ENCODE measurements around the gene SEMA3A.

Gene SEMA3A

DNA sequence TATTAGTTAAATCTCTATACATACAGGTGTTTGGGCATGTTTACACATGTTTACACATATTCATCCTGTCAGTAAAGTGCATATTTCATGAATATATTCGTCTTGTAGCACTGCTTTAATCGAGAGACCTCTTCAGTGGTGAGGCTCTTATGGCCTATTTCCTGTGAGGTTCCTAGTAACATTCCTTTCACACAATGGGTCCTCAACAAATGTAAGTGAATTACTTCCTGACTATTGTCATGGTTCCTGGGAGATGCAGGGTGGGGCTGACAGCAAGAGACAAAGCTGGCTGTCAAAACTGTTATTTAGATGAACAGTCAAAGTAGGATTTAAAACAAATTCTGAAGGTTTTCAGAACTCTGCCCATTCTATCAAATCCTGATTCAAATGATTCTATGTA, 12.4 kb upstream of the SEMA3A start:
- Histone ChIP-seq H3K27me3 (ENCODE audit: low read length) (no peaks in the 10 kb centered on the region), H4K20me1 (ENCODE audit: low read depth, low read length) (no peaks in the 10 kb centered on the region), H2AFZ (ENCODE audit: low read depth, low read length, severe bottlenecking) (no peak overlapping the region), H3K9me3 (ENCODE audit: insufficient read depth, low read length) (no peaks in the 10 kb centered on the region), H3K9me2 (replicated peaks; ENCODE audit: insufficient read depth, low read length) (no peaks in the 10 kb centered on the region), H3K4me3 (ENCODE audit: insufficient read depth, low read length, poor library complexity, severe bottlenecking) (no peak overlapping the region), H3K36me3 (ENCODE audit: low read length) (no peaks in the 10 kb centered on the region), H3K9ac (ENCODE audit: low read length) (no peak overlapping the region), H3K27ac (ENCODE audit: low read depth, low read length) (no peak overlapping the region), H3K4me2 (ENCODE audit: low read depth, low read length, poor library complexity, severe bottlenecking) (no peak overlapping the region), H3K79me2 (ENCODE audit: insufficient read depth, low read length) (no peaks in the 10 kb centered on the region), H3F3A (ENCODE audit: insufficient read depth) (no peaks in the 10 kb centered on the region)
- TF ChIP-seq EZH2phosphoT487 (conservative IDR thresholded peaks at IDR 0.05; ENCODE audit: low read length) = no peak
- TF ChIP-seq, protein P1, sequence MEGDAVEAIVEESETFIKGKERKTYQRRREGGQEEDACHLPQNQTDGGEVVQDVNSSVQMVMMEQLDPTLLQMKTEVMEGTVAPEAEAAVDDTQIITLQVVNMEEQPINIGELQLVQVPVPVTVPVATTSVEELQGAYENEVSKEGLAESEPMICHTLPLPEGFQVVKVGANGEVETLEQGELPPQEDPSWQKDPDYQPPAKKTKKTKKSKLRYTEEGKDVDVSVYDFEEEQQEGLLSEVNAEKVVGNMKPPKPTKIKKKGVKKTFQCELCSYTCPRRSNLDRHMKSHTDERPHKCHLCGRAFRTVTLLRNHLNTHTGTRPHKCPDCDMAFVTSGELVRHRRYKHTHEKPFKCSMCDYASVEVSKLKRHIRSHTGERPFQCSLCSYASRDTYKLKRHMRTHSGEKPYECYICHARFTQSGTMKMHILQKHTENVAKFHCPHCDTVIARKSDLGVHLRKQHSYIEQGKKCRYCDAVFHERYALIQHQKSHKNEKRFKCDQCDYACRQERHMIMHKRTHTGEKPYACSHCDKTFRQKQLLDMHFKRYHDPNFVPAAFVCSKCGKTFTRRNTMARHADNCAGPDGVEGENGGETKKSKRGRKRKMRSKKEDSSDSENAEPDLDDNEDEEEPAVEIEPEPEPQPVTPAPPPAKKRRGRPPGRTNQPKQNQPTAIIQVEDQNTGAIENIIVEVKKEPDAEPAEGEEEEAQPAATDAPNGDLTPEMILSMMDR (IDR thresholded peaks at IDR 0.05; ENCODE audit: insufficient read depth, low read length, poor library complexity, severe bottlenecking) = no peak

DNA sequence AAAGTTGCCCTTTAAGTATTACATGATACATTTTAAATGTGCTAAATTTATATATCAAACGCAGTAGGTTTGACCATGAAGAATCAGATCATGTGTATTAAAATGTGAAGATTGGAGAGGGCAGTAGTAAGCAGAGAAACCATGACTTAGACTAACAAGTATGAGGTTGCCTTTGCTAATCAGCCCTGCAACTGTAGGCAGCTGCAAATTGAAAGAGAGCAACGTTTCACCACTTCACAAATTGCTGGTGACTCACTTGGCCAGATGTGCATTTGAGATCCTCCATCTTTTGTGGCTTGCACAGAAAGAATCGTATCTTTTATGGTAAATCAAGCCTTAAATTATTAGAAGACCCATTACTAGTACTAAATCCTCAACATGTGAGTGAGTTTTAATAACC, 10.1 kb upstream of the SEMA3A start:
- Histone ChIP-seq H3K9me2 (replicated peaks; ENCODE audit: insufficient read depth, low read length) (no peaks in the 10 kb centered on the region), H4K20me1 (ENCODE audit: low read depth, low read length) (no peaks in the 10 kb centered on the region), H3K79me2 (ENCODE audit: insufficient read depth, low read length) (no peaks in the 10 kb centered on the region), H2AFZ (ENCODE audit: low read depth, low read length, severe bottlenecking) (no peak overlapping the region), H3K4me2 (ENCODE audit: low read depth, low read length, poor library complexity, severe bottlenecking) (no peak overlapping the region), H3K27ac (ENCODE audit: low read depth, low read length) (no peak overlapping the region), H3K9ac (ENCODE audit: low read length) (no peak overlapping the region), H3K27me3 (ENCODE audit: low read length) (no peaks in the 10 kb centered on the region), H3K9me3 (ENCODE audit: insufficient read depth, low read length) (no peaks in the 10 kb centered on the region), H3K36me3 (ENCODE audit: low read length) (no peaks in the 10 kb centered on the region), H3K4me3 (ENCODE audit: insufficient read depth, low read length, poor library complexity, severe bottlenecking) (no peak overlapping the region), H3F3A (ENCODE audit: insufficient read depth) (no peaks in the 10 kb centered on the region)
- TF ChIP-seq, protein P1 (IDR thresholded peaks at IDR 0.05; ENCODE audit: insufficient read depth, low read length, poor library complexity, severe bottlenecking) = no peak
- TF ChIP-seq EZH2phosphoT487 (conservative IDR thresholded peaks at IDR 0.05; ENCODE audit: low read length) = no peak

DNA sequence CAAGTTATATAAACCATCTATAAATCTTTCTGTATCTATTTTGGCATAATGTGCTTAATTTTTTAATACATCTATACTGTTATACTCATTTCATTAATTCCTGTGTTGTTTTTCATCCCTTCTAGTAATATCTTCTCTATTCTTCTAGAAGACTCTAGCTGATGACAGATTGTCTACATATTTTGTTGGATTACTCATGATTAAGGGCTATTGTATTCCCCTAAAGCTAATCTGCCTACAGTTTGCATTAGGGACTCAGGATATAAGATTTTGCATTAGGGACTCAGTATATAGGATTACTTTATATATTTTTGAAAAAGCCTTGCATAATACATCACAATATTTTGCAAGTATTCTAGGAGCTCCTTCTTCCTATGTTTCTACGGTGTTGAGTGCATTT, 8.3 kb upstream of the SEMA3A start:
- Histone ChIP-seq H3K9me3 (ENCODE audit: insufficient read depth, low read length) (no peaks in the 10 kb centered on the region), H3K36me3 (ENCODE audit: low read length) (no peaks in the 10 kb centered on the region), H3F3A (ENCODE audit: insufficient read depth) (no peaks in the 10 kb centered on the region), H3K9ac (ENCODE audit: low read length) (no peak overlapping the region), H3K27ac (ENCODE audit: low read depth, low read length) (no peak overlapping the region), H3K4me3 (ENCODE audit: insufficient read depth, low read length, poor library complexity, severe bottlenecking) (no peak overlapping the region), H2AFZ (ENCODE audit: low read depth, low read length, severe bottlenecking) (no peak overlapping the region), H3K79me2 (ENCODE audit: insufficient read depth, low read length) (no peaks in the 10 kb centered on the region), H3K9me2 (replicated peaks; ENCODE audit: insufficient read depth, low read length) (no peaks in the 10 kb centered on the region), H3K4me2 (ENCODE audit: low read depth, low read length, poor library complexity, severe bottlenecking) (no peak overlapping the region), H3K27me3 (ENCODE audit: low read length) (no peaks in the 10 kb centered on the region), H4K20me1 (ENCODE audit: low read depth, low read length) (no peaks in the 10 kb centered on the region)
- no peak for TF ChIP-seq EZH2phosphoT487 (conservative IDR thresholded peaks at IDR 0.05; ENCODE audit: low read length)
- TF ChIP-seq, protein P1 (IDR thresholded peaks at IDR 0.05; ENCODE audit: insufficient read depth, low read length, poor library complexity, severe bottlenecking) = no peak

Data from SU-DHL-6 (cell line).